IMR-90 (cell line): ENCODE data around the gene USB1. TPM values are rescaled to one million over a fixed set of nuclear protein-coding genes. Genes with fewer than 3 reads are reported as not detected.

Experiments used
- ATAC-seq: fragments of 200-7000 bp; cut with Tn5 transposase; 2 replicates; pipeline ENCODE4 v1.9.1; 2020; ENCODE audit warnings: low read depth, mild to moderate bottlenecking, moderate library complexity
- BruUV-seq: library from RNA; stranded (reverse); fragments of 400-500 nt; replicated peaks from 2 replicates; lab custom pipeline; 2021; lab: Mats Ljungman, UMichigan
- CTCF ChIA-PET: fragments of 300-600 bp; formaldehyde crosslinking; extraction: SDS; loops from one replicate; lab custom pipeline; 2021; ENCODE audit warnings: antibody characterized with exemption; lab: Yijun Ruan, JAX
- POLR2A ChIA-PET: fragments of 300-600 bp; sonication (Branson Sonifier 250); formaldehyde crosslinking; loops from one replicate; lab custom pipeline; 2022; ENCODE audit warnings: antibody characterized with exemption; ENCODE audit not compliant: unreplicated experiment; lab: Charles Lee
- DNase-seq: peaks from one replicate; pipeline ENCODE4 v3.0.0; 2013
- H2AFZ ChIP-seq: replicated peaks from 2 replicates; pipeline ENCODE3; 2013; ENCODE audit warnings: low read length, mild to moderate bottlenecking; ENCODE audit not compliant: poor library complexity
- H2AK5ac ChIP-seq: 2 replicates; pipeline ENCODE4 v1.6.1; 2013; ENCODE audit warnings: low read depth, low read length, inconsistent platforms
- H2AK9ac ChIP-seq: replicated peaks from 2 replicates; pipeline ENCODE3; 2013; ENCODE audit warnings: mild to moderate bottlenecking, low read depth, low read length, moderate library complexity; ENCODE audit not compliant: poor library complexity
- H2BK120ac ChIP-seq: 2 replicates; pipeline ENCODE4 v1.6.1; 2013; ENCODE audit warnings: low read depth, low read length, inconsistent platforms
- H2BK15ac ChIP-seq: 3 replicates; pipeline ENCODE4 v1.6.1; 2013; ENCODE audit warnings: low read depth, low read length, inconsistent platforms
- H2BK20ac ChIP-seq: 2 replicates; pipeline ENCODE4 v1.6.1; 2013; ENCODE audit warnings: low read depth, mild to moderate bottlenecking, inconsistent platforms, low read length, moderate library complexity
- H2BK5ac ChIP-seq: 2 replicates; pipeline ENCODE4 v1.6.1; 2013; ENCODE audit warnings: mild to moderate bottlenecking, low read depth, low read length, inconsistent platforms; ENCODE audit not compliant: poor library complexity, severe bottlenecking
- H3K14ac ChIP-seq: replicated peaks from 2 replicates; pipeline ENCODE4 v1.6.1; 2013; ENCODE audit warnings: low read depth, low read length, inconsistent platforms
- H3K18ac ChIP-seq: 2 replicates; pipeline ENCODE4 v1.6.1; 2013; ENCODE audit warnings: low read depth, low read length, control low read depth
- H3K23ac ChIP-seq: 2 replicates; pipeline ENCODE4 v1.6.1; 2013; ENCODE audit warnings: low read depth, low read length, inconsistent platforms
- H3K27ac ChIP-seq: 2 replicates; pipeline ENCODE4 v1.5.1; 2013; ENCODE audit warnings: mild to moderate bottlenecking, control low read depth, low read length; ENCODE audit not compliant: insufficient read depth
- H3K27me3 ChIP-seq: 2 replicates; pipeline ENCODE4 v1.6.1; 2013; ENCODE audit warnings: low read length; ENCODE audit not compliant: control insufficient read depth, insufficient read depth
- H3K36me3 ChIP-seq: 2 replicates; pipeline ENCODE4 v1.6.1; 2013; ENCODE audit warnings: low read length, mixed read lengths; ENCODE audit not compliant: control insufficient read depth, insufficient read depth
- H3K4ac ChIP-seq: 2 replicates; pipeline ENCODE4 v1.6.1; 2013; ENCODE audit warnings: low read depth, low read length, inconsistent platforms
- H3K4me1 ChIP-seq: 2 replicates; pipeline ENCODE4 v1.6.1; 2013; ENCODE audit warnings: low read length, mixed read lengths; ENCODE audit not compliant: control insufficient read depth, insufficient read depth
- H3K4me2 ChIP-seq: 2 replicates; pipeline ENCODE4 v1.6.1; 2013; ENCODE audit warnings: low read depth, mild to moderate bottlenecking, control low read depth, low read length, moderate library complexity
- H3K4me3 ChIP-seq: 2 replicates; pipeline ENCODE4 v1.5.1; 2013; ENCODE audit warnings: low read depth, mild to moderate bottlenecking, control low read depth, low read length, moderate library complexity; ENCODE audit not compliant: insufficient read depth
- H3K56ac ChIP-seq: 2 replicates; pipeline ENCODE4 v1.6.1; 2013; ENCODE audit warnings: low read length, inconsistent platforms; ENCODE audit not compliant: insufficient read depth; ENCODE audit errors: extremely low read depth
- H3K79me1 ChIP-seq, 2 experiments: 2 replicates each; pipeline ENCODE4 v1.6.1; 2013; ENCODE audit warnings: low read length in 2 of 2, inconsistent platforms in 1 of 2, low read depth in 1 of 2
- H3K9ac ChIP-seq: 2 replicates; pipeline ENCODE4 v1.6.1; 2013; ENCODE audit warnings: low read depth, low read length, control low read depth
- H3K9me1 ChIP-seq: 2 replicates; pipeline ENCODE4 v1.6.1; 2013; ENCODE audit warnings: low read length, inconsistent platforms; ENCODE audit not compliant: insufficient read depth
- H3K9me3 ChIP-seq: 2 replicates; pipeline ENCODE4 v1.6.1; 2013; ENCODE audit warnings: low read length; ENCODE audit not compliant: control insufficient read depth, insufficient read depth
- H4K20me1 ChIP-seq: 2 replicates; pipeline ENCODE4 v1.6.1; 2013; ENCODE audit warnings: low read length, inconsistent platforms; ENCODE audit not compliant: insufficient read depth
- H4K5ac ChIP-seq: 2 replicates; pipeline ENCODE4 v1.6.1; 2013; ENCODE audit warnings: mild to moderate bottlenecking, low read depth, low read length, control low read depth
- H4K8ac ChIP-seq, 2 experiments: 2 replicates each; pipeline ENCODE4 v1.6.1; 2013; ENCODE audit warnings: low read depth in 2 of 2, low read length in 2 of 2, control low read depth in 1 of 2, inconsistent platforms in 1 of 2
- H4K91ac ChIP-seq: 2 replicates; pipeline ENCODE4 v1.6.1; 2013; ENCODE audit warnings: low read depth, low read length, inconsistent platforms; ENCODE audit not compliant: insufficient read depth
- BHLHE40 ChIP-seq: fragments of 150-350 bp; IDR thresholded peaks from 2 replicates; pipeline ENCODE4 v1.6.1; 2016; ENCODE audit warnings: mild to moderate bottlenecking, low read depth, low read length
- CEBPB ChIP-seq: IDR thresholded peaks from 2 replicates; pipeline ENCODE4 v1.6.1; 2012; ENCODE audit warnings: low read depth, low read length, improper control_type of control experiment
- CHD1 ChIP-seq: IDR thresholded peaks from 2 replicates; pipeline ENCODE4 v1.6.1; 2012; ENCODE audit warnings: low read depth, low read length, improper control_type of control experiment
- CTCF ChIP-seq: conservative IDR thresholded peaks from 2 replicates; pipeline ENCODE4 v1.5.1; 2012; ENCODE audit warnings: mild to moderate bottlenecking, low read depth, low read length, improper control_type of control experiment
- ELK1 ChIP-seq: fragments of 150-350 bp; IDR thresholded peaks from 2 replicates; pipeline ENCODE4 v1.6.1; 2016; ENCODE audit warnings: low read depth, mild to moderate bottlenecking, low read length, moderate library complexity, borderline replicate concordance
- FOS ChIP-seq: fragments of 150-350 bp; IDR thresholded peaks from 2 replicates; pipeline ENCODE4 v1.6.1; 2016; ENCODE audit warnings: low read depth, low read length
- MAFK ChIP-seq: IDR thresholded peaks from 2 replicates; pipeline ENCODE4 v1.6.1; 2012; ENCODE audit warnings: low read depth, low read length, improper control_type of control experiment
- MAZ ChIP-seq: IDR thresholded peaks from 2 replicates; pipeline ENCODE4 v1.6.1; 2012; ENCODE audit warnings: low read depth, mild to moderate bottlenecking, low read length, improper control_type of control experiment, moderate library complexity, borderline replicate concordance
- MXI1 ChIP-seq: IDR thresholded peaks from 2 replicates; pipeline ENCODE4 v1.6.1; 2012; ENCODE audit warnings: low read depth, mild to moderate bottlenecking, low read length, moderate library complexity, borderline replicate concordance
- NFE2L2 ChIP-seq: fragments of 150-350 bp; IDR thresholded peaks from 2 replicates; pipeline ENCODE4 v1.6.1; 2016; ENCODE audit warnings: low read depth, mild to moderate bottlenecking, low read length
- POLR2A ChIP-seq: IDR thresholded peaks from 2 replicates; pipeline ENCODE4 v1.6.1; 2012; ENCODE audit warnings: mild to moderate bottlenecking, low read depth, low read length
- RAD21 ChIP-seq: IDR thresholded peaks from 2 replicates; pipeline ENCODE4 v1.6.1; 2012; ENCODE audit warnings: low read length, improper control_type of control experiment
- RCOR1 ChIP-seq: IDR thresholded peaks from 2 replicates; pipeline ENCODE4 v1.6.1; 2012; ENCODE audit warnings: mild to moderate bottlenecking, low read length, improper control_type of control experiment; ENCODE audit not compliant: insufficient replicate concordance
- RFX5 ChIP-seq: IDR thresholded peaks from 2 replicates; pipeline ENCODE4 v1.8.0; 2012; ENCODE audit warnings: low read depth, mild to moderate bottlenecking, low read length, moderate library complexity
- SMC3 ChIP-seq: fragments of 150-350 bp; IDR thresholded peaks from 2 replicates; pipeline ENCODE4 v1.6.1; 2016; ENCODE audit warnings: low read depth, mild to moderate bottlenecking, antibody characterized with exemption, low read length, moderate library complexity
- USF2 ChIP-seq: fragments of 150-350 bp; IDR thresholded peaks from 2 replicates; pipeline ENCODE4 v1.6.1; 2017; ENCODE audit warnings: mild to moderate bottlenecking, antibody characterized with exemption, low read length, low read depth
- WGBS, 2 experiments: methylation state at CpG; one replicate each; pipeline versions ENCODE4 v1.1.5 to v1.1.7; 2013; ENCODE audit warnings: missing lambda C conversion rate in 2 of 2; ENCODE audit not compliant: insufficient read length in 1 of 2; ENCODE audit errors: extremely low coverage in 2 of 2; 5-methylcytosine and 5-hydroxymethylcytosine counted together
- dilution Hi-C: fragments of 300-500 bp; cut with HindIII; formaldehyde crosslinking; loops from one replicate; pipeline ENCODE4 v1.14.3; 2018; ENCODE audit warnings: low sequenced_read_pairs; ENCODE audit not compliant: unreplicated experiment
- in situ Hi-C: fragments of 300-500 bp; cut with MboI; formaldehyde crosslinking; loops from 3 replicates; pipeline ENCODE4 v1.14.3; 2019; ENCODE audit warnings: low sequenced_read_pairs, inconsistent platforms, mixed read lengths
- intact Hi-C: fragments of 100-400 bp; cut with micrococcal nuclease; formaldehyde crosslinking; loops from 2 replicates; pipeline ENCODE4 v1.10.0; 2022
- polyA plus RNA-seq, 3 experiments: library from polyadenylated mRNA; depleted of rRNA; stranded (reverse); fragments of >200 nt; gene quantifications; 2 replicates each; pipeline ENCODE4 v1.2.3, GENCODE V29; 2012; ENCODE audit warnings: low replicate concordance in 1 of 3
- total RNA-seq: library from RNA; depleted of rRNA; stranded (reverse); fragments of >200 nt; gene quantifications from 2 replicates; pipeline ENCODE4 v1.2.3, GENCODE V29; 2012

The USB1 gene
- total and polyA plus RNA-seq, 2 of the 4 experiments (the other 2 are of a cell fraction), result 45.9 to 94.9 TPM

GRCh38 chr16:58063377-58064076, 62.3 kb downstream of the USB1 start:
- no peak overlapping the region for H4K5ac ChIP-seq
- H2BK5ac ChIP-seq, result no peak overlapping the region
- H3K9ac ChIP-seq, result no peak overlapping the region
- DNase-seq (no peak), ATAC-seq (no peak; the same call in 1 of the 2 replicates)
- no peak overlapping the region for H2AK9ac ChIP-seq
- H3K18ac ChIP-seq, result no peak overlapping the region
- TF ChIP-seq MAZ (no peak), RAD21 (no peak), CEBPB (no peak), RCOR1 (no peak), MXI1 (no peak), USF2 (no peak), SMC3 (no peak), ELK1 (no peak), CTCF (no peak), FOS (no peak), NFE2L2 (no peak), RFX5 (no peak), POLR2A (no peak), MAFK (no peak), BHLHE40 (no peak), CHD1 (no peak)
- intact Hi-C loops (no loop called here), dilution Hi-C loops (no loop called here), in situ Hi-C loops (no loop called here)
- H3K14ac ChIP-seq, result no peak overlapping the region
- no peak overlapping the region for H3K4me3 ChIP-seq
- H3K4me1 ChIP-seq, result no peaks in the 10 kb centered on the region
- no peak overlapping the region for H4K91ac ChIP-seq
- H4K8ac ChIP-seq, result no peak overlapping the region
- H3K27ac ChIP-seq, result no peak overlapping the region
- no peaks in the 10 kb centered on the region for H3K9me1 ChIP-seq
- no peak overlapping the region for H2BK15ac ChIP-seq
- no peaks in the 10 kb centered on the region for H4K20me1 ChIP-seq
- H3K9me3 ChIP-seq, result no peaks in the 10 kb centered on the region
- no peak overlapping the region for H3K56ac ChIP-seq
- peak overlapping the region; percentile 35 for H2AFZ ChIP-seq
- no peaks in the 10 kb centered on the region for H3K36me3 ChIP-seq
- H2BK120ac ChIP-seq, result no peak overlapping the region
- 0% methylated on average over 2 of the region's 8 CpGs; no CpG with 5 or more reads in 1 of the 2 experiments for WGBS, 2 experiments
- H3K4me2 ChIP-seq, result no peak overlapping the region
- BruUV-seq, result no TSS peak
- no peak overlapping the region for H2AK5ac ChIP-seq
- no peak overlapping the region for H3K23ac ChIP-seq
- CTCF ChIA-PET, result interaction anchor here (0.5 kb wide), 1 partner anchor 89 kb away, joined by 3 read pairs; no protein-coding TSS in a partner anchor
- H3K79me1 ChIP-seq, result no peaks in the 10 kb centered on the region
- H2BK20ac ChIP-seq, result no peak overlapping the region
- no peak overlapping the region for H3K4ac ChIP-seq
- H3K27me3 ChIP-seq, result peaks cover 2% of the 10 kb centered on the region; the same call in 1 of the 2 replicates
- POLR2A ChIA-PET, result no interaction called here
